Stomach (tissue), 4 donors: ENCODE data around the gene GRAMD1A.

Experiments
- EP300 ChIP-seq: sonication (generic); formaldehyde crosslinking; IDR thresholded peaks from one replicate; pipeline ENCODE4 v1.6.1; 2017; ENCODE audit warnings: antibody characterized with exemption
- TF ChIP-seq, protein P1 (sequence below), 7 experiments: fragments of 450-650 bp in 4 of 7; fragments of 200-600 bp in 3 of 7; sonication (generic) in 3 of 7; IDR thresholded peaks; one replicate each; pipeline ENCODE4 v1.5.1; 2016 to 2019; ENCODE audit warnings: antibody characterized with exemption in 7 of 7, control low read depth in 2 of 7, mild to moderate bottlenecking in 1 of 7

DNA sequence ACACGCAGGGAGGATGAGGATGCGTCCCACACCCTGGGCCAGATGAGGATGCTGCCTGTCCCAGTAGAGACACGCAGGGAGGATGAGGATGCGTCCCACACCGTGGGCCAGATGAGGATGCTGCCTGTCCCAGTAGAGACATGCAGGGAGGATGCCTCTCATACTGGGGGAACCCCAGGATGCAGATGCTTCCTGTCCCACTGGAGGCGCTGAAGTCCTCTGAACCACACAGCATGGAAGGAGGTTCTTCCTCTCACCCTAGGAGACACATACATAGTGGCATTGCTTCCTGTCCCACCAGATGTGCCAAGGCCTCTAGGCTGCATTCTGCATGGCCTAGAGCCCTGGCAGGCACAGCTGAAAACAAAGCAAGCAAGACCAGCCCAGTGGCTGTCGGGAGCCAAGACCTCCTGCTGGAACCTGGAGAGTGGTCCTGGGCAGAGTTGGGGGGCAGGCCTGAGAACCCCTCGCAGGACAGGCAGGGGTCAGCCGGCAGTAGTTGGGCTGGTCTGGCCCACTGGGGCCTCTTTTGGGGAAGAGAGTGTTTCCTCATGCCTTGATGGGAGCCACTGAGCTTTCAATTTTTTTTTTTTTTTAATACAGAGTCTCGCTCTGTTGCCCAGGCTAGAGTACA is 45.7 kb downstream of the GRAMD1A start:
- TF ChIP-seq, protein P1, sequence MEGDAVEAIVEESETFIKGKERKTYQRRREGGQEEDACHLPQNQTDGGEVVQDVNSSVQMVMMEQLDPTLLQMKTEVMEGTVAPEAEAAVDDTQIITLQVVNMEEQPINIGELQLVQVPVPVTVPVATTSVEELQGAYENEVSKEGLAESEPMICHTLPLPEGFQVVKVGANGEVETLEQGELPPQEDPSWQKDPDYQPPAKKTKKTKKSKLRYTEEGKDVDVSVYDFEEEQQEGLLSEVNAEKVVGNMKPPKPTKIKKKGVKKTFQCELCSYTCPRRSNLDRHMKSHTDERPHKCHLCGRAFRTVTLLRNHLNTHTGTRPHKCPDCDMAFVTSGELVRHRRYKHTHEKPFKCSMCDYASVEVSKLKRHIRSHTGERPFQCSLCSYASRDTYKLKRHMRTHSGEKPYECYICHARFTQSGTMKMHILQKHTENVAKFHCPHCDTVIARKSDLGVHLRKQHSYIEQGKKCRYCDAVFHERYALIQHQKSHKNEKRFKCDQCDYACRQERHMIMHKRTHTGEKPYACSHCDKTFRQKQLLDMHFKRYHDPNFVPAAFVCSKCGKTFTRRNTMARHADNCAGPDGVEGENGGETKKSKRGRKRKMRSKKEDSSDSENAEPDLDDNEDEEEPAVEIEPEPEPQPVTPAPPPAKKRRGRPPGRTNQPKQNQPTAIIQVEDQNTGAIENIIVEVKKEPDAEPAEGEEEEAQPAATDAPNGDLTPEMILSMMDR (IDR thresholded peaks at IDR 0.05), result no peak
- TF ChIP-seq EP300, result no peak
